ENCODE measurements around the gene MBD3L1. TPM values are rescaled to one million over a fixed set of nuclear protein-coding genes. Genes with fewer than 3 reads are reported as not detected.

MBD3L1 gene
- total and polyA plus RNA-seq, 4 donors = not detected

GRCh38 chr19:8858260-8858659 lies 26.1 kb downstream of the MBD3L1 start:
- Histone ChIP-seq H3K4me3 (no peak overlapping the region), H3K27me3 (ENCODE audit: control insufficient read depth in 3 of 3, insufficient read depth in 3 of 3, low read length in 2 of 3) (no peaks in the 10 kb centered on the region), H3K27ac (ENCODE audit: low read depth in 1 of 2, low read length in 1 of 2) (no peak overlapping the region), H3K9ac (ENCODE audit: insufficient read depth in 1 of 2, low read length in 2 of 2) (no peak overlapping the region), H3K9me3 (ENCODE audit: control insufficient read depth in 4 of 4, insufficient read depth in 3 of 4, low read length in 3 of 4) (no peaks in the 10 kb centered on the region), H3K36me3 (ENCODE audit: control insufficient read depth in 4 of 4, insufficient read depth in 4 of 4, low read length in 4 of 4) (no peaks in the 10 kb centered on the region), H3K4me1 (ENCODE audit: control insufficient read depth in 5 of 5, insufficient read depth in 5 of 5, low read length in 5 of 5) (no peaks in the 10 kb centered on the region)
- DNase-seq = no peak
- TF ChIP-seq, protein P1, sequence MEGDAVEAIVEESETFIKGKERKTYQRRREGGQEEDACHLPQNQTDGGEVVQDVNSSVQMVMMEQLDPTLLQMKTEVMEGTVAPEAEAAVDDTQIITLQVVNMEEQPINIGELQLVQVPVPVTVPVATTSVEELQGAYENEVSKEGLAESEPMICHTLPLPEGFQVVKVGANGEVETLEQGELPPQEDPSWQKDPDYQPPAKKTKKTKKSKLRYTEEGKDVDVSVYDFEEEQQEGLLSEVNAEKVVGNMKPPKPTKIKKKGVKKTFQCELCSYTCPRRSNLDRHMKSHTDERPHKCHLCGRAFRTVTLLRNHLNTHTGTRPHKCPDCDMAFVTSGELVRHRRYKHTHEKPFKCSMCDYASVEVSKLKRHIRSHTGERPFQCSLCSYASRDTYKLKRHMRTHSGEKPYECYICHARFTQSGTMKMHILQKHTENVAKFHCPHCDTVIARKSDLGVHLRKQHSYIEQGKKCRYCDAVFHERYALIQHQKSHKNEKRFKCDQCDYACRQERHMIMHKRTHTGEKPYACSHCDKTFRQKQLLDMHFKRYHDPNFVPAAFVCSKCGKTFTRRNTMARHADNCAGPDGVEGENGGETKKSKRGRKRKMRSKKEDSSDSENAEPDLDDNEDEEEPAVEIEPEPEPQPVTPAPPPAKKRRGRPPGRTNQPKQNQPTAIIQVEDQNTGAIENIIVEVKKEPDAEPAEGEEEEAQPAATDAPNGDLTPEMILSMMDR (IDR thresholded peaks at IDR 0.05; ENCODE audit: control extremely low read depth, extremely low read depth) = no peak
- WGBS, 2 donors = 77 to 88% methylated on average over 3 of the region's 3 CpGs
- ATAC-seq (ENCODE audit: insufficient read depth, low FRiP score) = no peak

DNA sequence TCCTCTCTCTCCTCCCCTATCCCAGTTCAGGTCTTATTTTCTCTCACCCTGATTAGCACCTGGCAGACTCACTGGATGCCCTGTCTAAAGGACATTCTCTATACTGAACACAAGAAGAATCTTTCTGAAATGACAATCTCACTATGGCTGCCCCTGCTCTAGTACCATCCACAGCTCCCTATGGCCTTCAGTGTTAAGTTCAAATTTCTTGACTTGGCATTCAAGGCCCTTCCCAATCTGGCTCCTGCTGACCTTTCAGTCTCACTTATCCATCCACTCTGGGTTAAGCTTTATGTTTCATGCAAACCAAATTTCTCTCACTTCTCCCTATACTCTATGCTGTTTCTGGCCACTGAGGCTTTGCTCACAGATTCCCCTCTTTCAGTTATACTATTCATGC lies 34.2 kb downstream of the MBD3L1 start:
- TF ChIP-seq, protein P1 (IDR thresholded peaks at IDR 0.05; ENCODE audit: control extremely low read depth, extremely low read depth) = no peak
- peaks cover 0 to 4% (median 0%) of the 10 kb centered on the region in 4 donors for H3K9me3 ChIP-seq (ENCODE audit: control insufficient read depth in 4 of 4, insufficient read depth in 3 of 4, low read length in 3 of 4)
- H3K36me3 ChIP-seq (ENCODE audit: control insufficient read depth in 4 of 4, insufficient read depth in 4 of 4, low read length in 4 of 4) = no peaks in the 10 kb centered on the region
- no peak overlapping the region for H3K27ac ChIP-seq (ENCODE audit: low read depth in 1 of 2, low read length in 1 of 2)
- no peak overlapping the region for H3K9ac ChIP-seq (ENCODE audit: insufficient read depth in 1 of 2, low read length in 2 of 2)
- H3K4me3 ChIP-seq = no peak overlapping the region
- no peaks in the 10 kb centered on the region for H3K4me1 ChIP-seq (ENCODE audit: control insufficient read depth in 5 of 5, insufficient read depth in 5 of 5, low read length in 5 of 5)
- DNase-seq = no peak
- no peaks in the 10 kb centered on the region for H3K27me3 ChIP-seq (ENCODE audit: control insufficient read depth in 3 of 3, insufficient read depth in 3 of 3, low read length in 2 of 3)
- ATAC-seq (ENCODE audit: insufficient read depth, low FRiP score) = no peak

GRCh38 chr19:8877854-8878705 lies 45.9 kb downstream of the MBD3L1 start:
- Histone ChIP-seq H3K9me3 (ENCODE audit: control insufficient read depth in 4 of 4, insufficient read depth in 3 of 4, low read length in 3 of 4) (peaks cover 0 to 18% (median 5%) of the 10 kb centered on the region in 4 donors), H3K9ac (ENCODE audit: insufficient read depth in 1 of 2, low read length in 2 of 2) (no peak overlapping the region), H3K36me3 (ENCODE audit: control insufficient read depth in 4 of 4, insufficient read depth in 4 of 4, low read length in 4 of 4) (no peaks in the 10 kb centered on the region), H3K4me1 (ENCODE audit: control insufficient read depth in 5 of 5, insufficient read depth in 5 of 5, low read length in 5 of 5) (no peaks in the 10 kb centered on the region), H3K27ac (ENCODE audit: low read depth in 1 of 2, low read length in 1 of 2) (no peak overlapping the region), H3K4me3 (no peak overlapping the region), H3K27me3 (ENCODE audit: control insufficient read depth in 3 of 3, insufficient read depth in 3 of 3, low read length in 2 of 3) (peaks cover 0 to 2% (median 0%) of the 10 kb centered on the region in 3 donors)
- 22 to 32% methylated on average over 6 of the region's 6 CpGs for WGBS, 2 donors
- ATAC-seq (ENCODE audit: insufficient read depth, low FRiP score) = no peak
- TF ChIP-seq, protein P1 (IDR thresholded peaks at IDR 0.05; ENCODE audit: control extremely low read depth, extremely low read depth) = no peak
- DNase-seq = no peak

Measured in lung (tissue), 12 donors.